ENCODE results near the gene EMCN. TPM values are rescaled to one million over a fixed set of nuclear protein-coding genes. Genes with fewer than 3 reads are reported as not detected.

The EMCN gene
- total RNA-seq, 1 experiment from 2014 or later, result not detected

GRCh38 chr4:100347241-100347640, 170.6 kb downstream of the EMCN start:
- Histone ChIP-seq H3K27ac (ENCODE audit: insufficient read length, low read depth, low read length) (no peak overlapping the region), H2AFZ (ENCODE audit: low read length) (no peak overlapping the region), H2BK20ac (ENCODE audit: low read depth, low read length, poor library complexity, severe bottlenecking) (no peak overlapping the region), H3K4ac (ENCODE audit: low read depth, low read length) (no peak overlapping the region), H4K8ac (replicated peaks; ENCODE audit: insufficient read length, low read depth, low read length) (no peak overlapping the region), H2BK120ac (ENCODE audit: low read depth, low read length, poor library complexity, severe bottlenecking) (no peak overlapping the region), H3K14ac (ENCODE audit: insufficient read depth, low read length) (no peak overlapping the region), H3K79me2 (ENCODE audit: insufficient read depth, low read length) (no peaks in the 10 kb centered on the region), H2BK5ac (ENCODE audit: insufficient read length, low read length) (no peak overlapping the region), H3K9ac (ENCODE audit: extremely low read depth, insufficient read length, low read length) (no peak overlapping the region), H3K27me3 (ENCODE audit: insufficient read depth, low read length) (no peaks in the 10 kb centered on the region), H3K9me3 (ENCODE audit: control insufficient read depth, low read depth, low read length) (no peaks in the 10 kb centered on the region), H3T11ph (ENCODE audit: low read length) (no peak overlapping the region), H4K20me1 (ENCODE audit: control insufficient read depth, insufficient read depth, insufficient read length) (no peaks in the 10 kb centered on the region), H3K23ac (ENCODE audit: insufficient read length, low read depth, low read length) (no peak overlapping the region), H2AK5ac (ENCODE audit: insufficient read length, low read length) (no peak overlapping the region), H3K4me1 (ENCODE audit: insufficient read depth, low read length) (no peaks in the 10 kb centered on the region), H4K5ac (ENCODE audit: insufficient read length, low read depth, low read length) (no peak overlapping the region), H2BK15ac (ENCODE audit: low read depth, low read length) (no peak overlapping the region), H4K91ac (ENCODE audit: insufficient read length, low read depth, low read length) (no peak overlapping the region), H3K4me2 (ENCODE audit: insufficient read depth, insufficient read length, low read length) (no peak overlapping the region), H3K56ac (ENCODE audit: insufficient read length, low read depth, low read length) (no peak overlapping the region), H3K23me2 (ENCODE audit: insufficient read length, low read depth, low read length, poor library complexity, severe bottlenecking) (no peaks in the 10 kb centered on the region), H3K79me1 (ENCODE audit: insufficient read depth, low read depth, low read length, poor library complexity, severe bottlenecking) (no peaks in the 10 kb centered on the region), H2BK12ac (ENCODE audit: insufficient read length, low read depth, low read length) (no peak overlapping the region), H3K18ac (ENCODE audit: insufficient read length, low read depth, low read length) (no peak overlapping the region)
- Mint-ChIP-seq H3K36me3 (ENCODE audit: insufficient read depth in 1 of 3, low read depth in 3 of 3) (no peaks in the 10 kb centered on the region), H3K27ac (no peak overlapping the region; a peak in 1 of 7 replicates), H3K27me3 (ENCODE audit: low read depth) (no peaks in the 10 kb centered on the region), H3K4me3 (no peak overlapping the region), H3K9me3 (peaks cover 0 to 2% of the 10 kb centered on the region in 2 experiments; a peak in 2 of 5 replicates), H3K4me1 (peaks cover 0 to 5% of the 10 kb centered on the region in 2 experiments; a peak in 1 of 4 replicates)
- DNase-seq, result no peak
- TF ChIP-seq, protein P1, sequence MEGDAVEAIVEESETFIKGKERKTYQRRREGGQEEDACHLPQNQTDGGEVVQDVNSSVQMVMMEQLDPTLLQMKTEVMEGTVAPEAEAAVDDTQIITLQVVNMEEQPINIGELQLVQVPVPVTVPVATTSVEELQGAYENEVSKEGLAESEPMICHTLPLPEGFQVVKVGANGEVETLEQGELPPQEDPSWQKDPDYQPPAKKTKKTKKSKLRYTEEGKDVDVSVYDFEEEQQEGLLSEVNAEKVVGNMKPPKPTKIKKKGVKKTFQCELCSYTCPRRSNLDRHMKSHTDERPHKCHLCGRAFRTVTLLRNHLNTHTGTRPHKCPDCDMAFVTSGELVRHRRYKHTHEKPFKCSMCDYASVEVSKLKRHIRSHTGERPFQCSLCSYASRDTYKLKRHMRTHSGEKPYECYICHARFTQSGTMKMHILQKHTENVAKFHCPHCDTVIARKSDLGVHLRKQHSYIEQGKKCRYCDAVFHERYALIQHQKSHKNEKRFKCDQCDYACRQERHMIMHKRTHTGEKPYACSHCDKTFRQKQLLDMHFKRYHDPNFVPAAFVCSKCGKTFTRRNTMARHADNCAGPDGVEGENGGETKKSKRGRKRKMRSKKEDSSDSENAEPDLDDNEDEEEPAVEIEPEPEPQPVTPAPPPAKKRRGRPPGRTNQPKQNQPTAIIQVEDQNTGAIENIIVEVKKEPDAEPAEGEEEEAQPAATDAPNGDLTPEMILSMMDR (conservative IDR thresholded peaks at IDR 0.05), result no peak
- no CpG with 5 or more reads among the region's 1 CpG for WGBS (ENCODE audit: extremely low coverage, insufficient read length, low lambda C conversion rate)

Data from H9 (cell line).